Measurements from ENCODE around the gene PCSK2.

DNA sequence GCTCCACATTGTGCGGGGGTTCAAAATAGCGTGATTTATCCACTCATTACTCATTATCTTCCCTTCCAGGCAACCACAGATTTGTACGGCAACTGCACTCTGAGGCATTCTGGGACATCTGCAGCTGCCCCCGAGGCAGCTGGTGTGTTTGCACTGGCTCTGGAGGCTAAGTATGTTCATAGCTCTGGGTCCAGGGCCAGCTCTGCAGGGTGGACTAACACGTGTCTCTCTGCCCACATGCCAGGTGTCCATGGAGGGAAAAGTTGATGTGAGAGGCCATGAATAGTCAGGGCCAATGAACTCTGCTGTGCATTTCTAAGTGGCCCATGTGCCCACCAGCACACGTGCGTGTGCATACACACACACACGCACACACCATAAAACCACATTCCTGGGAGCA, 229.4 kb downstream of the PCSK2 start:
- TF ChIP-seq, protein P1, sequence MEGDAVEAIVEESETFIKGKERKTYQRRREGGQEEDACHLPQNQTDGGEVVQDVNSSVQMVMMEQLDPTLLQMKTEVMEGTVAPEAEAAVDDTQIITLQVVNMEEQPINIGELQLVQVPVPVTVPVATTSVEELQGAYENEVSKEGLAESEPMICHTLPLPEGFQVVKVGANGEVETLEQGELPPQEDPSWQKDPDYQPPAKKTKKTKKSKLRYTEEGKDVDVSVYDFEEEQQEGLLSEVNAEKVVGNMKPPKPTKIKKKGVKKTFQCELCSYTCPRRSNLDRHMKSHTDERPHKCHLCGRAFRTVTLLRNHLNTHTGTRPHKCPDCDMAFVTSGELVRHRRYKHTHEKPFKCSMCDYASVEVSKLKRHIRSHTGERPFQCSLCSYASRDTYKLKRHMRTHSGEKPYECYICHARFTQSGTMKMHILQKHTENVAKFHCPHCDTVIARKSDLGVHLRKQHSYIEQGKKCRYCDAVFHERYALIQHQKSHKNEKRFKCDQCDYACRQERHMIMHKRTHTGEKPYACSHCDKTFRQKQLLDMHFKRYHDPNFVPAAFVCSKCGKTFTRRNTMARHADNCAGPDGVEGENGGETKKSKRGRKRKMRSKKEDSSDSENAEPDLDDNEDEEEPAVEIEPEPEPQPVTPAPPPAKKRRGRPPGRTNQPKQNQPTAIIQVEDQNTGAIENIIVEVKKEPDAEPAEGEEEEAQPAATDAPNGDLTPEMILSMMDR (IDR thresholded peaks at IDR 0.05 in 8 of 11, conservative IDR thresholded peaks at IDR 0.05 in 3 of 11), result no peak
- no peak for TF ChIP-seq POLR2A (IDR thresholded peaks at IDR 0.05)

All from spleen (tissue), 7 donors.